Measurements from ENCODE around the gene HPCAL1. TPM values are rescaled to one million over a fixed set of nuclear protein-coding genes. Genes with fewer than 3 reads are reported as not detected.

The HPCAL1 gene
- total RNA-seq, 1 donor from 2014 or later: 62.4 TPM

DNA sequence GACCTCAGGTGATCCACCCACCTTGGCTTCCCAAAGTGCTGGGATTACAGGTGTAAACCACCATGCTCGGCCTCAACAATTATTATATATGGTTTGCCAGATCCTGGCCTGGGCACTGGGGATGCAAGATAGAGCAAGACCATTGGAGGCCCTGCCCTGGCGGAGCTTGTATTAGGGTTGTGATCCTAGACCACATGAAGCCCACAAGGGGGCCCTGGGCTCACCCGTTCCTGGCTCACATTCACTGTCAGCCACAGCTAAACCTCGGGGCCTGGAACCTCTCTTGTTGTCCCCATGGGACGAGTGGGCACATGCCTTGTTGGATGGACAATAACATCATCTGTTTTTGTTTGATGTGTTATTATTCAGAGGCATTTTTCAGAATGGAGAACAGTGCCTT, 14.9 kb downstream of the HPCAL1 start:
- intact Hi-C loops (cut with micrococcal nuclease): no loop called here
- Mint-ChIP-seq H3K36me3 (ENCODE audit: low read depth) (peaks cover 9% of the 10 kb centered on the region), H3K27ac (no peak overlapping the region), H3K4me1 (ENCODE audit: low read depth) (peaks cover 17% of the 10 kb centered on the region), H3K9me3 (no peaks in the 10 kb centered on the region), H3K27me3 (ENCODE audit: insufficient read depth) (no peaks in the 10 kb centered on the region), H3K4me3 (no peak overlapping the region)
- DNase-seq (ENCODE audit: low spot score): no peak

DNA sequence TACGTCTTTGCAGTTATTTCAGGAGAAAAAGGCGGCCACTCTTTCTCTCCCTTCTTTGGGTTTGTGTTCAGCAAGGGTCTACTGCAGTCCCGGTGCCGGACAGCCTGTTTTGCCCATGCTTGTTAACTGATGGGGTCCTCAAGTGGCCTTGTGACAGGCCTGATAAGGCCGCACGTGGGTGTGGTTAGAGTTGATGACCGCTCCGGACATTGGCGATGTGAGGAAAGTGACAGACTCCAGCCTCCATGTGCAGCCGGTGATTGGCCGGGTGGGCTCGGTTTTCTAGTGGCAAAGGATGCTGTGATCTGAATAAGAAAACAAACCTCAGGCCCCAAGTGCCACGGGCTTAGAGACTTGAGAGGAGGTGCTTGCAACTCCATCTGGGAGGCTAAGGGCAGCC, 15.6 kb downstream of the HPCAL1 start:
- H3K27me3 Mint-ChIP-seq (ENCODE audit: insufficient read depth): no peaks in the 10 kb centered on the region
- H3K27ac Mint-ChIP-seq: no peak overlapping the region
- no peaks in the 10 kb centered on the region for H3K9me3 Mint-ChIP-seq
- intact Hi-C loops (cut with micrococcal nuclease): no loop called here
- H3K4me1 Mint-ChIP-seq (ENCODE audit: low read depth): peaks cover 17% of the 10 kb centered on the region
- H3K4me3 Mint-ChIP-seq: no peak overlapping the region
- DNase-seq (ENCODE audit: low spot score): no peak
- H3K36me3 Mint-ChIP-seq (ENCODE audit: low read depth): peaks cover 12% of the 10 kb centered on the region

GRCh38 chr2:10319892-10320574, 17.3 kb downstream of the HPCAL1 start:
- Mint-ChIP-seq H3K27ac (no peak overlapping the region), H3K4me3 (no peak overlapping the region), H3K36me3 (ENCODE audit: low read depth) (peaks cover 12% of the 10 kb centered on the region), H3K4me1 (ENCODE audit: low read depth) (peaks cover 12% of the 10 kb centered on the region), H3K9me3 (no peaks in the 10 kb centered on the region), H3K27me3 (ENCODE audit: insufficient read depth) (no peaks in the 10 kb centered on the region)
- intact Hi-C loops (cut with micrococcal nuclease): no loop called here
- DNase-seq (ENCODE audit: low spot score): no peak

GRCh38 chr2:10320575-10320931, 17.8 kb downstream of the HPCAL1 start:
- Mint-ChIP-seq H3K27ac (no peak overlapping the region), H3K27me3 (ENCODE audit: insufficient read depth) (no peaks in the 10 kb centered on the region), H3K4me1 (ENCODE audit: low read depth) (peaks cover 14% of the 10 kb centered on the region), H3K36me3 (ENCODE audit: low read depth) (peaks cover 12% of the 10 kb centered on the region), H3K4me3 (no peak overlapping the region), H3K9me3 (no peaks in the 10 kb centered on the region)
- no peak for DNase-seq (ENCODE audit: low spot score)
- intact Hi-C loops (cut with micrococcal nuclease): no loop called here

DNA sequence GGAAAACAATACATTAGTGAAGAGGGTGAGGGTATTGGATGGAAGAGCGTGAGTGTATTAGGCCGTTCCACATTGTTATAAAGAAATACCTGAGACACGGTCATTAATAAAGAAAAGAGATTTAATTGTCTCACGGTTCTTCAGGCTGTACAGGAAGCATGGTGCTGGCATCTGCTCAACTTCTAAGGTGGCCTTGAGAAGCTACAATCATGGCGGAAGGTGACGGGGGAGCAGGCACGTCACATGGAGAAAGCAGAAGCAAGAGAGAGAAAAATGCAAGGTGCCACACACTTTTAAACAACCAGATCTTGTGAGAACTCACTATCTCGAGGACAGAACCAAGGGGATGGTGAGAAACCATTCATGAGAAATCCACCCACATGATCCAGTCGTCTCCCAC, 18.2 kb downstream of the HPCAL1 start:
- Mint-ChIP-seq H3K4me3 (no peak overlapping the region), H3K27ac (no peak overlapping the region), H3K27me3 (ENCODE audit: insufficient read depth) (no peaks in the 10 kb centered on the region), H3K4me1 (ENCODE audit: low read depth) (peaks cover 18% of the 10 kb centered on the region), H3K36me3 (ENCODE audit: low read depth) (peaks cover 12% of the 10 kb centered on the region), H3K9me3 (no peaks in the 10 kb centered on the region)
- DNase-seq (ENCODE audit: low spot score): no peak
- intact Hi-C loops (cut with micrococcal nuclease): no loop called here

DNA sequence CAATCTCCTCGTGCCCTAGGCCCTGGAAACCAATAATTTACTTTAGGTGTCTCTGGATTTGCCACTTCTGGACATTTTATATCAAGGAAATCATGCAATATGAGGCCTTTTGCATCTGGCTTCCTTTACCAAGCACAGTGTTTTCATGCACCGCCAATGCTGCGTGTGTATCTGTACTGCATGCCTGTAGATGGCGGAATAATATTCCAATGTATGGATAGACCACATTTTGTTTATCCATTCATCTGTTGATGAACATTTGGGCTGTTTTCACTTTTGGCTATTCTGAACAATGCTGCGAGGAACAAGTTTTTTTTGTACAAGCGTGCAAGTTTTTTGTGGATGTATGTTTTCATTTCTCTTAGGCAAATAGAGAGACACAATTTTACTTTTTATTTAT, 18.9 kb downstream of the HPCAL1 start:
- Mint-ChIP-seq H3K4me1 (ENCODE audit: low read depth) (peaks cover 15% of the 10 kb centered on the region), H3K27me3 (ENCODE audit: insufficient read depth) (no peaks in the 10 kb centered on the region), H3K4me3 (no peak overlapping the region)

DNA sequence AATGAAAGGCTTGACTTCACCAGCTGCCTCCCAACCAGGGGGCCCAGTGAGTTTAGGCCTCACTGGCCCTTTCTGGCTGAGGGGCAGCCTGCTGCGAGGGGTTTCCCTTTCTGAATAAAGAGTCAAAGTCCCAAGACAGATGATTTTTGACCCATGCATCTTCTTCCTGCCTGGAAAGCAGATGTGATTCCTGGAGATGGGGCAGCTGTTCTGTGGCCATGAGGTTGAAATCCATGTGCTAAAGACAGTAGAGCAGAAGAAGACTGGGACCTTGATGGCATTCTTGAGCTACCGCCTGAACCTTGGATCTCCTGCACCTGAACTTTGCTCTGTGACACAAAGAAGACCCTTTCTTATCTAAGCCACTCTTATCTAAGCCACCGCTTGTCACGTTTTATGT, 19.8 kb downstream of the HPCAL1 start:
- no peak for DNase-seq (ENCODE audit: low spot score)
- peaks cover 12% of the 10 kb centered on the region for H3K36me3 Mint-ChIP-seq (ENCODE audit: low read depth)
- intact Hi-C loops (cut with micrococcal nuclease): no loop called here
- H3K4me1 Mint-ChIP-seq (ENCODE audit: low read depth): peaks cover 17% of the 10 kb centered on the region
- no peak overlapping the region for H3K27ac Mint-ChIP-seq
- no peaks in the 10 kb centered on the region for H3K9me3 Mint-ChIP-seq
- no peak overlapping the region for H3K4me3 Mint-ChIP-seq
- no peaks in the 10 kb centered on the region for H3K27me3 Mint-ChIP-seq (ENCODE audit: insufficient read depth)

More for the DNA sequence above, 18.9 kb downstream of the HPCAL1 start:
- intact Hi-C loops (cut with micrococcal nuclease): no loop called here
- Mint-ChIP-seq H3K27ac (no peak overlapping the region), H3K36me3 (ENCODE audit: low read depth) (peaks cover 12% of the 10 kb centered on the region), H3K9me3 (no peaks in the 10 kb centered on the region)
- no peak for DNase-seq (ENCODE audit: low spot score)

DNA sequence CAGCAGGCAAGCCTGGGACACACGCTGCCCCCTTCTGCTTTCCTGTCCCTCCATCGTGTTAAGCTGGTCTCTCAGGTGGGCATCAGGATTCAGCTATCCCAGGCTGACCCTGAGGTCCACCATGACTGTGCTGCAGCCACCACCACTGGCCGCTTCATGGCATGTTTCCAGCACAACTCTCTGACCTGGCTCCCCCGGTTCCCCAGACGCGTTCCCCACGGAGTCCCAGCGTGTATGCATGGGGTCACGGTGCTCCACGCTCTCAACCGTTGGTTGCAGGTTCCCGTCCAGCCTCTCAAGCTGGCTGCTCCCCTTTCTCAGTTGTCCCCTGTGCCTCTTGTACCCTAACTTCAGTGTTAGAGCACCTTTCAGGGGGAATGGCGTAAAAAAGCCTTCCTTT, 20.3 kb downstream of the HPCAL1 start:
- no peaks in the 10 kb centered on the region for H3K27me3 Mint-ChIP-seq (ENCODE audit: insufficient read depth)
- no peak for DNase-seq (ENCODE audit: low spot score)
- H3K4me3 Mint-ChIP-seq: no peak overlapping the region
- H3K27ac Mint-ChIP-seq: no peak overlapping the region
- no peaks in the 10 kb centered on the region for H3K9me3 Mint-ChIP-seq
- H3K36me3 Mint-ChIP-seq (ENCODE audit: low read depth): peaks cover 12% of the 10 kb centered on the region
- intact Hi-C loops (cut with micrococcal nuclease): no loop called here
- H3K4me1 Mint-ChIP-seq (ENCODE audit: low read depth): peaks cover 22% of the 10 kb centered on the region

DNA sequence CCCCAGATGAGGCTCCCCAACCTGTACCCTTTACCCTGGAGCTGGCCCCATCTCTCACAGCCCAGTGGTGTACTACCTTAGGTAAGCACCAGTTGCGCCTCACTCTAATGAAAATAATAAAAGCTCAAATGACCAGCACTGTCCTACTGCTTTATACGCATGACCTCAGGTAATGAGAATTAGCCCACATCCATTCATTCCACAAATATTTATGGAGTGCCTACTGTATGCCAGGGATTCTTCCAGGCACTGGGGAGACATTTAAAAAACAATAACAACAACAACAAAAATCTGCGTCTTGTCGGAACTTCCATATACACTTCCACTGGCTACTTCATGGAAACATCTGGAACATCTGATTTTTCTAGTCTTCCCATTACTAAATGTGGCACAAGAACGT, 20.8 kb downstream of the HPCAL1 start:
- Mint-ChIP-seq H3K27ac (no peak overlapping the region), H3K4me3 (no peak overlapping the region), H3K9me3 (no peaks in the 10 kb centered on the region), H3K36me3 (ENCODE audit: low read depth) (peaks cover 12% of the 10 kb centered on the region), H3K4me1 (ENCODE audit: low read depth) (peaks cover 27% of the 10 kb centered on the region), H3K27me3 (ENCODE audit: insufficient read depth) (no peaks in the 10 kb centered on the region)
- no peak for DNase-seq (ENCODE audit: low spot score)
- intact Hi-C loops (cut with micrococcal nuclease): no loop called here

- Mint-ChIP-seq H3K4me3 (no peak overlapping the region), H3K27ac (no peak overlapping the region), H3K9me3 (no peaks in the 10 kb centered on the region), H3K36me3 (ENCODE audit: low read depth) (peaks cover 12% of the 10 kb centered on the region), H3K4me1 (ENCODE audit: low read depth) (peaks cover 34% of the 10 kb centered on the region), H3K27me3 (ENCODE audit: insufficient read depth) (no peaks in the 10 kb centered on the region)
- DNase-seq (ENCODE audit: low spot score): no peak
- intact Hi-C loops (cut with micrococcal nuclease): no loop called here
Measured at GRCh38 chr2:10324095-10324832, 21.6 kb downstream of the HPCAL1 start.

- Mint-ChIP-seq H3K27me3 (ENCODE audit: insufficient read depth) (no peaks in the 10 kb centered on the region), H3K4me1 (ENCODE audit: low read depth) (peaks cover 40% of the 10 kb centered on the region), H3K36me3 (ENCODE audit: low read depth) (peaks cover 12% of the 10 kb centered on the region), H3K4me3 (no peak overlapping the region), H3K27ac (no peak overlapping the region), H3K9me3 (no peaks in the 10 kb centered on the region)
- intact Hi-C loops (cut with micrococcal nuclease): no loop called here
- no peak for DNase-seq (ENCODE audit: low spot score)
Measured at GRCh38 chr2:10325278-10326145, 22.8 kb downstream of the HPCAL1 start.

DNA sequence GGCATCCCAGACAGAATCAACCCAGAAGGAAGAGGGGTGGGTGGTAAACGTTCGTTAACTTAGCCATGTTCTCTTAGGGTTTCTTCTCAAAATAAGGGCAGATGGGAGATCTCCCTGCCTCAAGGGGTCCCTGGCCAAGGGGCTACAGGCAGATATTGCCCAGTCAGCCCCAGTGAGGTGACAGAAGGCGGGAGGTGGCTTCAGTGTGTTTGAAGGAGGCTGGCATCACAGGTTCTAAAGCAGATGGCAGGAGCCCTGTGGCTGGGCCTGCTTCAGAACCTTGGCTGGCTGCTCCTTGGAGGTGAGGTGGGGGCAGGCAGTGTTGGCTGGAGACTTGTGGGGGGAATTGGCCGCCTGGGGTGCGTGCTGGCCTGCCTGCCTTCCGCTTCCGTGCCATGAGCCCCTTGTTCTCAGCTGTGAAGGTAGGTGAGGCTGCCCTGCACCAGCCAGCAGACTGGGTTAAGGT, 23.5 kb downstream of the HPCAL1 start:
- no peaks in the 10 kb centered on the region for H3K27me3 Mint-ChIP-seq (ENCODE audit: insufficient read depth)
- no peaks in the 10 kb centered on the region for H3K9me3 Mint-ChIP-seq
- peaks cover 6% of the 10 kb centered on the region for H3K36me3 Mint-ChIP-seq (ENCODE audit: low read depth)
- H3K4me1 Mint-ChIP-seq (ENCODE audit: low read depth): peaks cover 47% of the 10 kb centered on the region
- no peak overlapping the region for H3K27ac Mint-ChIP-seq
- intact Hi-C loops (cut with micrococcal nuclease): no loop called here
- no peak for DNase-seq (ENCODE audit: low spot score)
- H3K4me3 Mint-ChIP-seq: no peak overlapping the region

All from activated T-helper 1 cell treated with anti-CD3 and anti-CD28 coated beads, Interleukin-12 subunit alpha, Interleukin-12 subunit beta, Interleukin-2, Interleukin-4 antibody, amounts not matched to agents 30 ng/mL and 10 ng/mL and 1 ng/mL, durations not matched to agents 14 hours and 24 hours and 36 hours (primary cell).